Mesothelial cell of epicardium (in vitro differentiated cells): Measurements from ENCODE around the gene IL1F10. TPM values are rescaled to one million over a fixed set of nuclear protein-coding genes. Genes with fewer than 3 reads are reported as not detected.

Source experiments
- DNase-seq, 2 experiments: peaks; one replicate each; pipeline ENCODE4 v3.0.0; 2021; ENCODE audit warnings: low spot score in 2 of 2; ENCODE audit not compliant: unreplicated experiment in 2 of 2
- H3K27ac Mint-ChIP-seq: 2 replicates; pipeline ENCODE4 v1.8.0; 2021; ENCODE audit warnings: mixed read lengths
- H3K27me3 Mint-ChIP-seq: 2 replicates; pipeline ENCODE4 v1.8.0; 2021; ENCODE audit warnings: low read depth, mixed read lengths
- H3K36me3 Mint-ChIP-seq: 2 replicates; pipeline ENCODE4 v1.8.0; 2021; ENCODE audit warnings: mixed read lengths
- H3K4me1 Mint-ChIP-seq: 2 replicates; pipeline ENCODE4 v1.8.0; 2021; ENCODE audit warnings: mixed read lengths
- H3K4me3 Mint-ChIP-seq: 2 replicates; pipeline ENCODE4 v1.8.0; 2021; ENCODE audit warnings: mild to moderate bottlenecking, moderate library complexity, mixed read lengths
- H3K9me3 Mint-ChIP-seq: 2 replicates; pipeline ENCODE4 v1.8.0; 2021; ENCODE audit warnings: mixed read lengths
- CTCF ChIP-seq: fragments of 200-600 bp; sonication (generic); IDR thresholded peaks from one replicate; pipeline ENCODE4 v1.5.0; 2021; ENCODE audit warnings: antibody characterized with exemption; ENCODE audit not compliant: unreplicated experiment
- total RNA-seq: library from RNA; stranded (reverse); gene quantifications from 3 replicates; pipeline ENCODE4 v1.2.1, GENCODE V29; 2021

Gene IL1F10
- total RNA-seq, 1 donor from 2014 or later, result not detected

GRCh38 chr2:113058998-113059960 lies 8.5 kb upstream of the IL1F10 start, which contains the start of gene IL36RN:
TSS of gene IL36RN (plus strand) at chr2:113059198. CDS start at chr2:113059439, 241 bp downstream.
- Mint-ChIP-seq H3K4me1 (peaks cover 13% of the 10 kb centered on the region), H3K36me3 (no peaks in the 10 kb centered on the region), H3K9me3 (peaks cover 24% of the 10 kb centered on the region), H3K27me3 (peaks cover 14% of the 10 kb centered on the region), H3K27ac (peak within 1 kb of the TSS; percentile 80), H3K4me3 (peak within 1 kb of the TSS; percentile 20)
- DNase-seq, result no peak
- TF ChIP-seq CTCF, result no peak

GRCh38 chr2:113060396-113060795 lies 7.4 kb upstream of the IL1F10 start:
- TF ChIP-seq CTCF, result no peak
- DNase-seq, result no peak
- peaks cover 16% of the 10 kb centered on the region for H3K27me3 Mint-ChIP-seq
- peaks cover 13% of the 10 kb centered on the region for H3K4me1 Mint-ChIP-seq
- H3K36me3 Mint-ChIP-seq, result no peaks in the 10 kb centered on the region
- H3K27ac Mint-ChIP-seq, result no peak overlapping the region
- no peak overlapping the region for H3K4me3 Mint-ChIP-seq
- H3K9me3 Mint-ChIP-seq, result peaks cover 19% of the 10 kb centered on the region

- H3K27me3 Mint-ChIP-seq, result peaks cover 16% of the 10 kb centered on the region
- no peak for TF ChIP-seq CTCF
- peaks cover 18% of the 10 kb centered on the region for H3K9me3 Mint-ChIP-seq
- no peak for DNase-seq
- H3K4me1 Mint-ChIP-seq, result peaks cover 13% of the 10 kb centered on the region
- no peak overlapping the region for H3K4me3 Mint-ChIP-seq
- no peaks in the 10 kb centered on the region for H3K36me3 Mint-ChIP-seq
- no peak overlapping the region for H3K27ac Mint-ChIP-seq
These were observed 7.0 kb upstream of the IL1F10 start for GRCh38 chr2:113060796-113061195.

- Mint-ChIP-seq H3K4me1 (peaks cover 13% of the 10 kb centered on the region), H3K9me3 (peaks cover 13% of the 10 kb centered on the region), H3K36me3 (no peaks in the 10 kb centered on the region), H3K4me3 (no peak overlapping the region), H3K27me3 (peaks cover 16% of the 10 kb centered on the region), H3K27ac (no peak overlapping the region)
- TF ChIP-seq CTCF, result no peak
- no peak for DNase-seq
These were observed 6.5 kb upstream of the IL1F10 start for GRCh38 chr2:113061241-113061640.

GRCh38 chr2:113061896-113062770 lies 5.6 kb upstream of the IL1F10 start:
- Mint-ChIP-seq H3K36me3 (no peaks in the 10 kb centered on the region), H3K27me3 (peaks cover 16% of the 10 kb centered on the region), H3K4me1 (peaks cover 13% of the 10 kb centered on the region), H3K4me3 (no peak overlapping the region), H3K9me3 (peaks cover 18% of the 10 kb centered on the region), H3K27ac (no peak overlapping the region)
- TF ChIP-seq CTCF, result no peak
- DNase-seq, result no peak
